Panc1 (cell line): ENCODE data around the gene NPHP1. TPM values are rescaled to one million over a fixed set of nuclear protein-coding genes. Genes with fewer than 3 reads are reported as not detected.

Experiments
- ATAC-seq: fragments of 200-7000 bp; cut with Tn5 transposase; 2 replicates; pipeline ENCODE4 v1.9.1; 2020; ENCODE audit warnings: mild to moderate bottlenecking, moderate library complexity
- BruUV-seq: library from RNA; stranded (reverse); fragments of 400-500 nt; replicated peaks from 2 replicates; lab custom pipeline; 2021; lab: Mats Ljungman, UMichigan
- CTCF ChIA-PET: fragments of 300-600 bp; sonication (Branson Sonifier 250); formaldehyde crosslinking; loops from one replicate; lab custom pipeline; 2022; ENCODE audit warnings: antibody characterized with exemption; lab: Charles Lee
- POLR2A ChIA-PET: fragments of 300-600 bp; sonication (Branson Sonifier 250); formaldehyde crosslinking; loops from one replicate; lab custom pipeline; 2022; ENCODE audit warnings: antibody characterized with exemption; lab: Charles Lee
- DNase-seq: peaks from one replicate; pipeline ENCODE4 v3.0.0-alpha.2; 2010; ENCODE audit warnings: low read depth, low spot score
- H3K27ac ChIP-seq: 2 replicates; pipeline ENCODE4 v1.5.1; 2011; ENCODE audit warnings: mild to moderate bottlenecking, low read length, inconsistent platforms
- H3K27me3 ChIP-seq: fragments of 200-500 bp; sonication (Bioruptor generic); 2 replicates; pipeline ENCODE4 v1.6.0; 2014; ENCODE audit warnings: low read length, inconsistent platforms; ENCODE audit not compliant: control insufficient read depth, insufficient read depth
- H3K36me3 ChIP-seq: fragments of 200-500 bp; sonication (Bioruptor generic); 2 replicates; pipeline ENCODE4 v1.5.1; 2014; ENCODE audit warnings: inconsistent platforms, mild to moderate bottlenecking, low read length, moderate library complexity; ENCODE audit not compliant: control insufficient read depth, insufficient read depth
- H3K4me1 ChIP-seq: 2 replicates; pipeline ENCODE4 v1.5.1; 2011; ENCODE audit warnings: inconsistent platforms, mild to moderate bottlenecking, low read length, moderate library complexity; ENCODE audit not compliant: control insufficient read depth, insufficient read depth
- H3K4me3 ChIP-seq, 2 experiments: 2 replicates each; pipeline ENCODE4 v1.5.1; 2011 to 2012; ENCODE audit warnings: low read depth in 2 of 2, low read length in 2 of 2, mild to moderate bottlenecking in 2 of 2, inconsistent platforms in 1 of 2, moderate library complexity in 1 of 2
- H3K9me3 ChIP-seq: fragments of 200-500 bp; sonication (Bioruptor generic); 2 replicates; pipeline ENCODE4 v1.5.1; 2014; ENCODE audit warnings: low read depth, mild to moderate bottlenecking, inconsistent platforms, low read length, moderate library complexity; ENCODE audit not compliant: control insufficient read depth, insufficient read depth
- CTCF ChIP-seq: fragments of 450-650 bp; IDR thresholded peaks from 2 replicates; pipeline ENCODE4 v1.5.1; 2017; ENCODE audit warnings: mild to moderate bottlenecking
- POLR2AphosphoS5 ChIP-seq: IDR thresholded peaks from 2 replicates; pipeline ENCODE4 v1.6.1; 2012; ENCODE audit warnings: mild to moderate bottlenecking, low read depth, low read length, moderate library complexity
- SIN3A ChIP-seq: IDR thresholded peaks from 2 replicates; pipeline ENCODE4 v1.6.1; 2012; ENCODE audit warnings: low read depth, mild to moderate bottlenecking, low read length, moderate library complexity, borderline replicate concordance; ENCODE audit not compliant: insufficient read depth
- TCF7L2 ChIP-seq: IDR thresholded peaks from 2 replicates; pipeline ENCODE4 v1.6.1; 2011; ENCODE audit warnings: mild to moderate bottlenecking, low read depth, low read length, inconsistent platforms
- in situ Hi-C: cut with HindIII; loops from 2 replicates; pipeline ENCODE4 v1.10.0; 2016; ENCODE audit warnings: low sequenced_read_pairs, low pct_unique_long_range_greater_than_20kb
- intact Hi-C: fragments of 100-400 bp; cut with micrococcal nuclease; formaldehyde crosslinking; loops from one replicate; pipeline ENCODE4 v1.10.0; 2022; ENCODE audit not compliant: unreplicated experiment
- total RNA-seq: library from RNA; stranded (reverse); gene quantifications from one replicate; pipeline ENCODE4 v1.2.1, GENCODE V29; 2021; ENCODE audit not compliant: unreplicated experiment
- TF ChIP-seq, protein P1 (sequence below), 2 experiments: IDR thresholded peaks; 2 replicates each; pipeline ENCODE4 v1.6.1; 2011 to 2012; ENCODE audit warnings: low read depth in 2 of 2, control low read depth in 1 of 2, low read length in 1 of 2, mild to moderate bottlenecking in 1 of 2, moderate library complexity in 1 of 2; ENCODE audit not compliant: insufficient read depth in 1 of 2

NPHP1 gene
- total RNA-seq, 1 experiment from 2014 or later: 7.2 TPM

DNA sequence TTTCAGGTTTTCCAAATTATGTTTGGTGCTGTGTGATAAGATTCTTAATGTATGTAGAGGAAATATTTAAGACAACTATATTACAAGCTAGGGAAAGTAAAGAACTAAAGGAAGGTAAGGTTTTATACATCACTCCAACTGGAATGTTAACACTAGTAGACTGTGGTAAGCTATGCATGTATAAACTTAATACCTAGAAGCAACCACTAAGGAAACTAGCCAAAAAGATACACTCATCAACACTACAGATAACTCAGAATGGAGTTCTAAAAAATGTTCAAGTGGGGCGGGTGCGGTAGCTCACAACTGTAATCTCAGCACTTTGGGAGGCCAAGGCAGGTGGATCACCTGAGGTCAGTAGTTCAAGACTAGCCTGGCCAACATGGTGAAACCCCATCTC, 51.4 kb downstream of the NPHP1 start:
- intact Hi-C loops (no loop called here), in situ Hi-C loops (no loop called here)
- H3K27me3 ChIP-seq: no peaks in the 10 kb centered on the region
- DNase-seq (no peak), ATAC-seq (no peak)
- no peak overlapping the region for H3K4me3 ChIP-seq
- H3K9me3 ChIP-seq: peaks cover 12% of the 10 kb centered on the region
- POLR2A ChIA-PET: no interaction called here
- no peak overlapping the region for H3K27ac ChIP-seq
- CTCF ChIA-PET: no interaction called here
- TF ChIP-seq, protein P1, sequence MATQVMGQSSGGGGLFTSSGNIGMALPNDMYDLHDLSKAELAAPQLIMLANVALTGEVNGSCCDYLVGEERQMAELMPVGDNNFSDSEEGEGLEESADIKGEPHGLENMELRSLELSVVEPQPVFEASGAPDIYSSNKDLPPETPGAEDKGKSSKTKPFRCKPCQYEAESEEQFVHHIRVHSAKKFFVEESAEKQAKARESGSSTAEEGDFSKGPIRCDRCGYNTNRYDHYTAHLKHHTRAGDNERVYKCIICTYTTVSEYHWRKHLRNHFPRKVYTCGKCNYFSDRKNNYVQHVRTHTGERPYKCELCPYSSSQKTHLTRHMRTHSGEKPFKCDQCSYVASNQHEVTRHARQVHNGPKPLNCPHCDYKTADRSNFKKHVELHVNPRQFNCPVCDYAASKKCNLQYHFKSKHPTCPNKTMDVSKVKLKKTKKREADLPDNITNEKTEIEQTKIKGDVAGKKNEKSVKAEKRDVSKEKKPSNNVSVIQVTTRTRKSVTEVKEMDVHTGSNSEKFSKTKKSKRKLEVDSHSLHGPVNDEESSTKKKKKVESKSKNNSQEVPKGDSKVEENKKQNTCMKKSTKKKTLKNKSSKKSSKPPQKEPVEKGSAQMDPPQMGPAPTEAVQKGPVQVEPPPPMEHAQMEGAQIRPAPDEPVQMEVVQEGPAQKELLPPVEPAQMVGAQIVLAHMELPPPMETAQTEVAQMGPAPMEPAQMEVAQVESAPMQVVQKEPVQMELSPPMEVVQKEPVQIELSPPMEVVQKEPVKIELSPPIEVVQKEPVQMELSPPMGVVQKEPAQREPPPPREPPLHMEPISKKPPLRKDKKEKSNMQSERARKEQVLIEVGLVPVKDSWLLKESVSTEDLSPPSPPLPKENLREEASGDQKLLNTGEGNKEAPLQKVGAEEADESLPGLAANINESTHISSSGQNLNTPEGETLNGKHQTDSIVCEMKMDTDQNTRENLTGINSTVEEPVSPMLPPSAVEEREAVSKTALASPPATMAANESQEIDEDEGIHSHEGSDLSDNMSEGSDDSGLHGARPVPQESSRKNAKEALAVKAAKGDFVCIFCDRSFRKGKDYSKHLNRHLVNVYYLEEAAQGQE (IDR thresholded peaks at IDR 0.05; ENCODE audit: insufficient read depth in 1 of 2, low read depth in 2 of 2, low read length in 1 of 2): no peak
- no peak for TF ChIP-seq POLR2AphosphoS5
- H3K4me1 ChIP-seq: peaks cover 7% of the 10 kb centered on the region; the same call in 1 of the 2 replicates
- H3K36me3 ChIP-seq: no peaks in the 10 kb centered on the region
- no TSS peak for BruUV-seq

GRCh38 chr2:110152943-110153342, 51.9 kb downstream of the NPHP1 start:
- peaks cover 7% of the 10 kb centered on the region; the same call in 1 of the 2 replicates for H3K4me1 ChIP-seq
- H3K9me3 ChIP-seq: peaks cover 12% of the 10 kb centered on the region
- no peak for DNase-seq
- no peak overlapping the region for H3K4me3 ChIP-seq
- in situ Hi-C loops (no loop called here), intact Hi-C loops (no loop called here)
- BruUV-seq: no TSS peak
- H3K27me3 ChIP-seq: no peaks in the 10 kb centered on the region
- no peak for ATAC-seq
- CTCF ChIA-PET: no interaction called here
- no peaks in the 10 kb centered on the region for H3K36me3 ChIP-seq
- TF ChIP-seq, protein P1 (IDR thresholded peaks at IDR 0.05; ENCODE audit: insufficient read depth in 1 of 2, low read depth in 2 of 2, low read length in 1 of 2): no peak
- no peak for TF ChIP-seq POLR2AphosphoS5
- TF ChIP-seq CTCF: no peak
- TF ChIP-seq TCF7L2: no peak
- TF ChIP-seq SIN3A: no peak
- peak overlapping the region; percentile 7; the same call in 1 of the 2 replicates for H3K27ac ChIP-seq
- POLR2A ChIA-PET: no interaction called here
